Neural progenitor cell (in vitro differentiated cells): ENCODE results near the gene SAMD4A. TPM values are rescaled to one million over a fixed set of nuclear protein-coding genes. Genes with fewer than 3 reads are reported as not detected.

Source experiments
- DNase-seq: peaks from one replicate; pipeline ENCODE4 v3.0.0-alpha.2; 2016; ENCODE audit warnings: low spot score
- H2AFZ ChIP-seq: fragments of 200-600 bp; sonication (generic); replicated peaks from 2 replicates; pipeline ENCODE4 v1.6.1; 2016; ENCODE audit warnings: antibody characterized with exemption
- H3F3A ChIP-seq: fragments of 200-600 bp; sonication (generic); 2 replicates; pipeline ENCODE4 v1.6.1; 2016; ENCODE audit warnings: antibody characterized with exemption, low read depth
- H3K27ac ChIP-seq: fragments of 200-600 bp; sonication (generic); 2 replicates; pipeline ENCODE4 v1.5.1; 2016; ENCODE audit warnings: mild to moderate bottlenecking
- H3K27me3 ChIP-seq: fragments of 200-600 bp; sonication (generic); 2 replicates; pipeline ENCODE4 v1.6.1; 2016; ENCODE audit warnings: mild to moderate bottlenecking, moderate library complexity
- H3K36me3 ChIP-seq: fragments of 200-600 bp; sonication (generic); 2 replicates; pipeline ENCODE4 v1.5.1; 2016
- H3K4me1 ChIP-seq: fragments of 200-600 bp; sonication (generic); 2 replicates; pipeline ENCODE4 v1.6.1; 2016; ENCODE audit warnings: mixed run types
- H3K4me2 ChIP-seq: fragments of 200-600 bp; sonication (generic); 2 replicates; pipeline ENCODE4 v1.6.1; 2016
- H3K4me3 ChIP-seq: fragments of 200-600 bp; sonication (generic); 2 replicates; pipeline ENCODE4 v1.5.1; 2016
- H3K79me2 ChIP-seq: fragments of 200-600 bp; sonication (generic); 2 replicates; pipeline ENCODE4 v1.6.1; 2016; ENCODE audit warnings: low read depth
- H3K9ac ChIP-seq: fragments of 200-600 bp; sonication (generic); 2 replicates; pipeline ENCODE4 v1.6.1; 2016
- H3K9me3 ChIP-seq: fragments of 200-600 bp; sonication (generic); 2 replicates; pipeline ENCODE4 v1.5.1; 2016; ENCODE audit warnings: low read depth
- H4K20me1 ChIP-seq: fragments of 200-600 bp; sonication (generic); 2 replicates; pipeline ENCODE4 v1.6.1; 2016; ENCODE audit warnings: low read depth
- H3K27ac Mint-ChIP-seq: 3 replicates; pipeline ENCODE4 v1.8.0; 2021; ENCODE audit warnings: mixed read lengths
- H3K27me3 Mint-ChIP-seq: 2 replicates; pipeline ENCODE4 v1.8.0; 2022; ENCODE audit warnings: low read depth, mild to moderate bottlenecking, inconsistent platforms, moderate library complexity, mixed read lengths; ENCODE audit not compliant: insufficient read depth
- H3K36me3 Mint-ChIP-seq: 3 replicates; pipeline ENCODE4 v1.8.0; 2021; ENCODE audit warnings: mixed read lengths
- H3K4me1 Mint-ChIP-seq: 3 replicates; pipeline ENCODE4 v1.8.0; 2021; ENCODE audit warnings: mixed read lengths
- H3K4me3 Mint-ChIP-seq: 3 replicates; pipeline ENCODE4 v1.8.0; 2021; ENCODE audit warnings: mild to moderate bottlenecking, moderate library complexity, mixed read lengths
- H3K9me3 Mint-ChIP-seq: 3 replicates; pipeline ENCODE4 v1.8.0; 2020; ENCODE audit warnings: mixed read lengths
- EZH2 ChIP-seq: fragments of 200-600 bp; sonication (generic); IDR thresholded peaks from 2 replicates; pipeline ENCODE4 v1.6.1; 2017; ENCODE audit warnings: antibody characterized with exemption, mild to moderate bottlenecking, moderate library complexity
- EZH2phosphoT487 ChIP-seq: fragments of 200-600 bp; sonication (generic); IDR thresholded peaks from 2 replicates; pipeline ENCODE4 v1.6.1; 2017; ENCODE audit warnings: antibody characterized with exemption
- total RNA-seq: library from RNA; depleted of rRNA; stranded (reverse); fragments of >200 nt; gene quantifications from 2 replicates; pipeline ENCODE4 v1.2.3, GENCODE V29; 2015; ENCODE audit warnings: low replicate concordance
- TF ChIP-seq, protein P1 (sequence below): fragments of 200-600 bp; sonication (generic); IDR thresholded peaks from 2 replicates; pipeline ENCODE4 v1.5.1; 2017; ENCODE audit warnings: antibody characterized with exemption, mild to moderate bottlenecking

SAMD4A gene
- total RNA-seq, 1 donor from 2014 or later = 4.3 TPM

DNA sequence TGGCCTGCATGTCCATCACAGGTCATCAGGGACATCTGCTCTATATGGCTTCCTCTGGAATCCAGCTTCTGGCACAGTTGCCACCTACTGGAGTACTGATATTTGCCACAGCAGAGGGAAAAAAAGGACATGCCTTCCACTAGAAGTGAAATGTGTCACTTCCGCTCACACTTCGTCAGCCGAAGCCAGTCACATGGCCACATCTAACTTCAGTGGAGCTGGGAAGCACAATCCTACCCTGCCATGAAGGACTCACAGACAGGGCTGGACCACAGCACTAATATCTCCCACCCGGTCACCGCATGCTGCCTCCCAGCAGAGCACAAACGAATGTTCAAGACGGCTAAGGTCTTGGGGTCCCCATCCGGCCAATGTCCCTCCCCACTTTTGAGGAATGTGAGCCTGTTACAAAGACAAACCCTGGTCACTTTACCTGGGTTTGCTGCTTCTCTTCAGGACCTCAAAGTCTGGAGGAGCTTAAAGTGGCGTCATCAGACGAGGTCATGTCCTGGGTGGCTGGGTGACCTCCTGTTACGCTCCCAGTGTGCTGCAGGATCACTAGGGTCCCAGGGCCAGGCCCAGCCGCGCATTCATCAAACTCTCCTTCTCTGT lies 237.1 kb downstream of the SAMD4A start:
- Histone ChIP-seq H3K4me3 (no peak overlapping the region), H3K36me3 (no peaks in the 10 kb centered on the region), H3K4me2 (no peak overlapping the region), H4K20me1 (no peaks in the 10 kb centered on the region), H3F3A (no peaks in the 10 kb centered on the region), H2AFZ (no peak overlapping the region), H3K79me2 (no peaks in the 10 kb centered on the region), H3K9ac (no peak overlapping the region), H3K9me3 (no peaks in the 10 kb centered on the region), H3K4me1 (no peaks in the 10 kb centered on the region), H3K27me3 (peaks cover 30% of the 10 kb centered on the region), H3K27ac (no peak overlapping the region)
- TF ChIP-seq EZH2 (no peak), EZH2phosphoT487 (no peak)
- TF ChIP-seq, protein P1, sequence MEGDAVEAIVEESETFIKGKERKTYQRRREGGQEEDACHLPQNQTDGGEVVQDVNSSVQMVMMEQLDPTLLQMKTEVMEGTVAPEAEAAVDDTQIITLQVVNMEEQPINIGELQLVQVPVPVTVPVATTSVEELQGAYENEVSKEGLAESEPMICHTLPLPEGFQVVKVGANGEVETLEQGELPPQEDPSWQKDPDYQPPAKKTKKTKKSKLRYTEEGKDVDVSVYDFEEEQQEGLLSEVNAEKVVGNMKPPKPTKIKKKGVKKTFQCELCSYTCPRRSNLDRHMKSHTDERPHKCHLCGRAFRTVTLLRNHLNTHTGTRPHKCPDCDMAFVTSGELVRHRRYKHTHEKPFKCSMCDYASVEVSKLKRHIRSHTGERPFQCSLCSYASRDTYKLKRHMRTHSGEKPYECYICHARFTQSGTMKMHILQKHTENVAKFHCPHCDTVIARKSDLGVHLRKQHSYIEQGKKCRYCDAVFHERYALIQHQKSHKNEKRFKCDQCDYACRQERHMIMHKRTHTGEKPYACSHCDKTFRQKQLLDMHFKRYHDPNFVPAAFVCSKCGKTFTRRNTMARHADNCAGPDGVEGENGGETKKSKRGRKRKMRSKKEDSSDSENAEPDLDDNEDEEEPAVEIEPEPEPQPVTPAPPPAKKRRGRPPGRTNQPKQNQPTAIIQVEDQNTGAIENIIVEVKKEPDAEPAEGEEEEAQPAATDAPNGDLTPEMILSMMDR = no peak
- H3K4me3 Mint-ChIP-seq = no peak overlapping the region
- DNase-seq = no peak
- H3K9me3 Mint-ChIP-seq = peaks cover 6% of the 10 kb centered on the region
- peaks cover 19% of the 10 kb centered on the region for H3K27me3 Mint-ChIP-seq
- no peak overlapping the region for H3K27ac Mint-ChIP-seq
- peaks cover 14% of the 10 kb centered on the region for H3K4me1 Mint-ChIP-seq
- H3K36me3 Mint-ChIP-seq = no peaks in the 10 kb centered on the region

DNA sequence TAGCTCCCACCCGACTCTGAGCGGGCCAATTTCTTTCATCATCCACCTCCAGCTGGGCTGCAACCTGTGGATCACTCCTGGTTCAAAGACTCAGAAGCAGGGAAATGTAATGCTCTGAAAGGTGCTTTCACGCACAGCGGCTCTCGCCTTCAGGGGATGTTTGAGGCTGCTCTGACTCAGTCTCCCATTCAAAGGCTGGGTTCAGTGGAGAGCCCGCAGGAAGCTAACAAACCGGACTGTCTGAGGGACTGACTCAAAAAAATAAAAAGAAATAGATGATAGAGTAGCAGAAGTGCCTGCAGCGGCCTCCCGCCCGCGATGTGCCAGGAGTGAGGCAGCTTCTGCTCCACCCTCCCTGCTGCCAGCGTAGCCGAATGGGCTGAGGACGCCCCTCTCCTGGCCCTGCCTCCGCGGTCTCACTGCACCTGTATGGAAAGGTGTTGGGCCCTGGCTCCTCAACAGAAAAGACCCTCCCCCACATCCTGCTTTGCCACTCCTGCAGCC lies 237.7 kb downstream of the SAMD4A start:
- no peaks in the 10 kb centered on the region for H3F3A ChIP-seq
- H3K4me1 ChIP-seq = no peaks in the 10 kb centered on the region
- H3K79me2 ChIP-seq = no peaks in the 10 kb centered on the region
- no peak for DNase-seq
- no peaks in the 10 kb centered on the region for H3K9me3 ChIP-seq
- H4K20me1 ChIP-seq = no peaks in the 10 kb centered on the region
- H3K9ac ChIP-seq = no peak overlapping the region
- H3K27me3 Mint-ChIP-seq = peaks cover 19% of the 10 kb centered on the region
- H3K4me3 Mint-ChIP-seq = no peak overlapping the region
- no peaks in the 10 kb centered on the region for H3K36me3 Mint-ChIP-seq
- peaks cover 6% of the 10 kb centered on the region for H3K9me3 Mint-ChIP-seq
- no peak overlapping the region for H3K4me3 ChIP-seq
- peaks cover 14% of the 10 kb centered on the region for H3K4me1 Mint-ChIP-seq
- no peak overlapping the region for H2AFZ ChIP-seq
- no peak overlapping the region for H3K4me2 ChIP-seq
- no peak overlapping the region for H3K27ac Mint-ChIP-seq
- no peak overlapping the region for H3K27ac ChIP-seq
- H3K27me3 ChIP-seq = peaks cover 30% of the 10 kb centered on the region
- TF ChIP-seq EZH2phosphoT487 (no peak), EZH2 (no peak)
- TF ChIP-seq, protein P1 = no peak
- H3K36me3 ChIP-seq = no peaks in the 10 kb centered on the region

DNA sequence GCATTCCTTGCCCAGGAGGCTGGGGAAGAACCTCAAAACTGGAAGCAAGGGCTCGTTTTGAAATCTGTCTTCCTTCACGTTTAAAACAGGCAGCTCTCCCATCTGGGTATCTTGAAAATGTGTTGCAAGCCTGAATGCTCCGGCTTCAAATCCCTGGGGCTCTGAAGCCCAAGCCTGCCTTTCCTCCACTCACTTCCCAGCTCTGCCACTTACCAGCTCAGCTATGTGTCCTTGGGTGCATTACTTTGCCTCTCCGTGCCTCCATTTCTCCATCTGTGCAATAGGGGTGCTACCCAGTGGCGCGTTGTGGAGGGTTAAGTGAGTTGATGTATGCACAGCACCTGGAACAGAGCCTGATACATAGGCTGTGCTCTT lies 238.1 kb downstream of the SAMD4A start:
- Mint-ChIP-seq H3K36me3 (no peaks in the 10 kb centered on the region), H3K27ac (no peak overlapping the region), H3K27me3 (peaks cover 16% of the 10 kb centered on the region), H3K4me3 (peak overlapping the region; percentile 11), H3K4me1 (peaks cover 14% of the 10 kb centered on the region), H3K9me3 (peaks cover 6% of the 10 kb centered on the region)
- H3K79me2 ChIP-seq = no peaks in the 10 kb centered on the region
- TF ChIP-seq EZH2phosphoT487 = no peak
- TF ChIP-seq, protein P1 = no peak
- TF ChIP-seq EZH2 = no peak
- H4K20me1 ChIP-seq = no peaks in the 10 kb centered on the region
- no peaks in the 10 kb centered on the region for H3K9me3 ChIP-seq
- H3K36me3 ChIP-seq = no peaks in the 10 kb centered on the region
- H3F3A ChIP-seq = no peaks in the 10 kb centered on the region
- no peak for DNase-seq
- H2AFZ ChIP-seq = no peak overlapping the region
- no peak overlapping the region for H3K9ac ChIP-seq
- H3K27ac ChIP-seq = no peak overlapping the region
- H3K4me1 ChIP-seq = no peaks in the 10 kb centered on the region
- peaks cover 30% of the 10 kb centered on the region for H3K27me3 ChIP-seq
- H3K4me2 ChIP-seq = no peak overlapping the region
- H3K4me3 ChIP-seq = no peak overlapping the region
